Breast epithelium (tissue), 4 donors: ENCODE results near the gene LDLRAD3. TPM values are rescaled to one million over a fixed set of nuclear protein-coding genes. Genes with fewer than 3 reads are reported as not detected.

ENCODE experiments used
- DNase-seq, 2 donors: peaks; one replicate each; pipeline ENCODE4 v3.0.0-alpha.2; 2019; ENCODE audit warnings: low spot score in 2 of 2
- H3K27ac ChIP-seq, 2 donors: fragments of 200-600 bp; sonication (generic) in 1 of 2; one replicate each; pipeline ENCODE4 v1.5.1; 2016 to 2019; ENCODE audit warnings: mild to moderate bottlenecking in 1 of 2
- H3K27me3 ChIP-seq, 2 donors: fragments of 200-600 bp; sonication (generic) in 1 of 2; one replicate each; pipeline versions ENCODE4 v1.5.1 to v1.6.0; 2017 to 2019; ENCODE audit warnings: control low read depth in 1 of 2, mild to moderate bottlenecking in 1 of 2
- H3K36me3 ChIP-seq: fragments of 200-600 bp; one replicate; pipeline ENCODE4 v1.5.1; 2019
- H3K4me1 ChIP-seq, 2 donors: fragments of 200-600 bp; sonication (generic); one replicate each; pipeline ENCODE4 v1.5.1; 2016 to 2019; ENCODE audit warnings: control low read depth in 1 of 2
- H3K4me3 ChIP-seq, 3 donors: fragments of 200-600 bp; sonication (generic); 1 replicate in 2 of 3; 2 replicates in 1 of 3; pipeline ENCODE4 v1.5.1; 2016 to 2019; ENCODE audit warnings: mild to moderate bottlenecking in 3 of 3, moderate library complexity in 2 of 3
- H3K9me3 ChIP-seq, 2 donors: fragments of 200-600 bp; sonication (generic) in 1 of 2; one replicate each; pipeline ENCODE4 v1.5.1; 2016 to 2019; ENCODE audit warnings: control low read depth in 1 of 2
- POLR2A ChIP-seq: fragments of 450-650 bp; IDR thresholded peaks from one replicate; pipeline ENCODE4 v1.6.1; 2016; ENCODE audit warnings: antibody characterized with exemption, mild to moderate bottlenecking, moderate library complexity
- POLR2AphosphoS5 ChIP-seq, 3 donors: sonication (generic); formaldehyde crosslinking; IDR thresholded peaks; one replicate each; pipeline ENCODE4 v1.6.1; 2017; ENCODE audit warnings: antibody characterized with exemption in 3 of 3
- intact Hi-C: fragments of 100-400 bp; cut with DNase I; formaldehyde crosslinking; loops from one replicate; pipeline ENCODE4 v1.15.1; 2023; ENCODE audit warnings: low total_unique reads
- total RNA-seq, 3 donors: library from RNA; depleted of rRNA; stranded (reverse); fragments of >200 nt; gene quantifications; one replicate each; pipeline ENCODE4 v1.1.0, GENCODE V29; 2016
- TF ChIP-seq, protein P1 (sequence below), 3 donors: fragments of 450-650 bp; IDR thresholded peaks; one replicate each; pipeline ENCODE4 v1.5.1; 2016 to 2017; ENCODE audit warnings: antibody characterized with exemption in 3 of 3, mild to moderate bottlenecking in 3 of 3, moderate library complexity in 3 of 3

Gene LDLRAD3
- total RNA-seq, 3 donors from 2014 or later, result 20.3 to 45.4 (median 40.6) TPM

DNA sequence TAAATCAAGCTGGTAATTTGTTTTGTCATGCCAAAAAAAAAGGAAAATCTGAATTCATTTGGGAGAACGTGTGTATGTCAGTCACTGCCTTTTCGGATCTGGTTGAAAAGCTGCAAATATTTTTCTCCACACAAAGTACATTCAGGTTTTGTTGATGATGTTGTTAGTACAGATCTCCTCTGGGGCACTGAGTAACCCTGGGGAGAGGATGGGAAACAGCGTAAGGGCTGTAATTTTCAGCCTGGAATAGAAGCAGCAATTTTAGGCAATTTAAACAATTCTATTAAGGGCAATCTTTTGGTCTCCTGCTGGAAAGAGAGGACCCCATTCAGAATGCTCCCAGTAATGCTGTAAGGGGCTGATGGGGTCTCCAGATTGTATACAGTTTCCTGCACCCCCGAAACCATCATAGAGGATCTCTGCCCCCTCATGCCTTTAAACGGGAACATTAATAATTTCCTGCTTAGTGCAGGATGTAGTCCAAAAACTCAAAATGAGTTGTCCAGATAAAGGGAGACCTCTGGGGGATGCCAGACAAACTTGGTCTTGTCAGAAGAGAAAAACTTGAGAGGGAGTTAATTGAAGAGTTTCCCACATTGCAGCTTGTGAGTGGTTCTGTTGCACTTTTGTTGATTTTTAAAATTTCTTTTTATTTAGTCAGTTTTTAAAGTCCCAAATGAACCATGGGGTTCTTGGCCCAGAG, 213.1 kb downstream of the LDLRAD3 start:
- TF ChIP-seq POLR2A, result no peak
- TF ChIP-seq, protein P1, sequence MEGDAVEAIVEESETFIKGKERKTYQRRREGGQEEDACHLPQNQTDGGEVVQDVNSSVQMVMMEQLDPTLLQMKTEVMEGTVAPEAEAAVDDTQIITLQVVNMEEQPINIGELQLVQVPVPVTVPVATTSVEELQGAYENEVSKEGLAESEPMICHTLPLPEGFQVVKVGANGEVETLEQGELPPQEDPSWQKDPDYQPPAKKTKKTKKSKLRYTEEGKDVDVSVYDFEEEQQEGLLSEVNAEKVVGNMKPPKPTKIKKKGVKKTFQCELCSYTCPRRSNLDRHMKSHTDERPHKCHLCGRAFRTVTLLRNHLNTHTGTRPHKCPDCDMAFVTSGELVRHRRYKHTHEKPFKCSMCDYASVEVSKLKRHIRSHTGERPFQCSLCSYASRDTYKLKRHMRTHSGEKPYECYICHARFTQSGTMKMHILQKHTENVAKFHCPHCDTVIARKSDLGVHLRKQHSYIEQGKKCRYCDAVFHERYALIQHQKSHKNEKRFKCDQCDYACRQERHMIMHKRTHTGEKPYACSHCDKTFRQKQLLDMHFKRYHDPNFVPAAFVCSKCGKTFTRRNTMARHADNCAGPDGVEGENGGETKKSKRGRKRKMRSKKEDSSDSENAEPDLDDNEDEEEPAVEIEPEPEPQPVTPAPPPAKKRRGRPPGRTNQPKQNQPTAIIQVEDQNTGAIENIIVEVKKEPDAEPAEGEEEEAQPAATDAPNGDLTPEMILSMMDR (IDR thresholded peaks at IDR 0.05), result no peak
- TF ChIP-seq POLR2AphosphoS5 (IDR thresholded peaks at IDR 0.05), result no peak
- Histone ChIP-seq H3K4me1 (no peaks in the 10 kb centered on the region), H3K9me3 (no peaks in the 10 kb centered on the region), H3K36me3 (no peaks in the 10 kb centered on the region), H3K4me3 (no peak overlapping the region), H3K27me3 (no peaks in the 10 kb centered on the region), H3K27ac (peak overlapping the region in 1 of 2 donors; percentile 56)
- intact Hi-C loops, result loop anchor here (10.0 kb wide), 1 partner anchor 1082 kb away; no protein-coding TSS in a partner anchor
- DNase-seq, result no peak

DNA sequence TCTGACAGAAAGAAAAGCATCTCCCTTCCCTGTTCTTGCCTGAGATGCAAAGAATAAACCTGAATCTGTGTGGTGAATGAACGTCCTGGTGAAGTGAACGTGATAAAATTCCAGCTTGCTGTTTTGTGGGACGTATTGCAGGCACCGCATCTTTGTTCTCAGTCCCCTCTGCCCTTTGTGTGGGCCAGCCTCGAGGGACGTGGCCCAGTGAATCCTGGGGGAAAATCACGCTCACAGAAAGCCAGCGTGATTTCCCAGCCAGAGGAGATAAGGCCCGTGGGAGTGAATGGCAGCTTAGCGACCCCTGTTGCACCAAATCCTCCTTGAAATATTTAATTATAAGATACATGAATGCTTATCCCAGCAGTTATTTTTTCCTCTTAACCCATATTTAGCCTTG, 216.2 kb downstream of the LDLRAD3 start:
- Histone ChIP-seq H3K36me3 (no peaks in the 10 kb centered on the region), H3K4me3 (no peak overlapping the region), H3K27me3 (no peaks in the 10 kb centered on the region), H3K9me3 (no peaks in the 10 kb centered on the region), H3K27ac (no peak overlapping the region), H3K4me1 (no peaks in the 10 kb centered on the region)
- TF ChIP-seq POLR2A, result no peak
- TF ChIP-seq POLR2AphosphoS5 (IDR thresholded peaks at IDR 0.05), result no peak
- TF ChIP-seq, protein P1 (IDR thresholded peaks at IDR 0.05), result no peak
- intact Hi-C loops, result no loop called here
- no peak for DNase-seq

DNA sequence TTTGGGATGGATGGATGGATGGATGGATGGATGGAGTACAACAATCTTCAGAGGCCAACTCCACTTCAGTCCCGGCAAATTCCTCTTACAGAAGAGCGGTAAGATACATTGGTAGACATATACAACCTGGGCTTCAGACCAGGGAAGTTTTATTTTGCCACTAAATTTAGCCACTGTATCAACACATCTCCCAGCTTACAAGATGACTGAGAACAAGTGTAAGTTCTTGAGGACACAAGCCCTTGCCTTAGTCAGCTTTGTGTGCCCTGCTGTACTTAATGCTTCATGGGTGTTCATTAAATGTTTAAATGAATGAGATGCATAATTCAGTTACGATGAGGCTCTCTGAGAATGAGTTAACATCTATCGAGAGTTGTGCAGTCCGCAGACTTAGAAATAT, 217.7 kb downstream of the LDLRAD3 start:
- intact Hi-C loops, result no loop called here
- Histone ChIP-seq H3K36me3 (no peaks in the 10 kb centered on the region), H3K4me3 (no peak overlapping the region), H3K27me3 (no peaks in the 10 kb centered on the region), H3K4me1 (no peaks in the 10 kb centered on the region), H3K9me3 (no peaks in the 10 kb centered on the region), H3K27ac (no peak overlapping the region)
- TF ChIP-seq, protein P1 (IDR thresholded peaks at IDR 0.05), result no peak
- no peak for TF ChIP-seq POLR2AphosphoS5 (IDR thresholded peaks at IDR 0.05)
- TF ChIP-seq POLR2A, result no peak
- DNase-seq, result no peak

DNA sequence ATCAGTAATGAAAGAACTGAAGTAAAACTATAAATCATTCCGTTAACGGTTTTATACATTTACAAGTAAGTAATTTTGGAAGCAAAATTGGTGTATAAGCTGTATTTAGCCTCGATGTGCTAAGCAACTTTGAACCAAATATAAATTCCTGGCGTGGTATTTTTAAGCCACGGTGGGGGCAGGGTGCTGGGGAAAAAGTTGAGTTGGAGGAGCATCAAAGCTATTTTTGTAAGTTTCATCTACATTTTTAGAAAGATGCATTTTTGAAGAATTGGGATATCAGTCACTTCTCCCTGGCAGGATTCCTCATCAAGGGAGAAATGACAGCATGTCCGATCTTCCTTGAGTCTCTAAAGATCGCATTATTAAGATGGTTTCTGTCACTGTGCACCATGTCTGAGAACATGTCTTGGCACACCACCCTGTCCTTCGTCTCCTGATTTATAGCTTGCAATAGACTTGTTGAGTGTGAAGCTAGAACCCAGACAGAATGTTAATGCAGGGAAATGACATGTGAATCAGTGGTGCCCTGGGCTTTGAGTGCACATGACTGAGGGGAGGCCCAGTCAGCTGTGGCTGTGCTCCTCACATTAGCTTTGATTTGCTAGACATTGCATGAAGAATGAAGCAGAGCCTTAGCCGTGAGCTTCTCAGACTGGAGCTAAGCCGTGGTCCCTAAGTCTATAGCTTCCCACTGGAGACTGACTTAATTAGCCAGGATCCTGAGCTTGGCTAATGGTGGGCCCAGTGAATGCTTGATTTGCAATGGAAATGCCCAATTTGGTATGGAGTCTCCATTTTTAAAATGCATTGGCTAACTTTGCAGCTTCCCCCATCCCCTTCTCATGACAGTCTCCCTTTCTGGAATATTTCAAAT, 218.4 kb downstream of the LDLRAD3 start:
- intact Hi-C loops, result no loop called here
- Histone ChIP-seq H3K4me1 (no peaks in the 10 kb centered on the region), H3K27ac (no peak overlapping the region), H3K36me3 (no peaks in the 10 kb centered on the region), H3K4me3 (no peak overlapping the region), H3K9me3 (no peaks in the 10 kb centered on the region), H3K27me3 (no peaks in the 10 kb centered on the region)
- DNase-seq, result no peak
- TF ChIP-seq POLR2A (no peak), POLR2AphosphoS5 (IDR thresholded peaks at IDR 0.05) (no peak)
- TF ChIP-seq, protein P1 (IDR thresholded peaks at IDR 0.05), result no peak

DNA sequence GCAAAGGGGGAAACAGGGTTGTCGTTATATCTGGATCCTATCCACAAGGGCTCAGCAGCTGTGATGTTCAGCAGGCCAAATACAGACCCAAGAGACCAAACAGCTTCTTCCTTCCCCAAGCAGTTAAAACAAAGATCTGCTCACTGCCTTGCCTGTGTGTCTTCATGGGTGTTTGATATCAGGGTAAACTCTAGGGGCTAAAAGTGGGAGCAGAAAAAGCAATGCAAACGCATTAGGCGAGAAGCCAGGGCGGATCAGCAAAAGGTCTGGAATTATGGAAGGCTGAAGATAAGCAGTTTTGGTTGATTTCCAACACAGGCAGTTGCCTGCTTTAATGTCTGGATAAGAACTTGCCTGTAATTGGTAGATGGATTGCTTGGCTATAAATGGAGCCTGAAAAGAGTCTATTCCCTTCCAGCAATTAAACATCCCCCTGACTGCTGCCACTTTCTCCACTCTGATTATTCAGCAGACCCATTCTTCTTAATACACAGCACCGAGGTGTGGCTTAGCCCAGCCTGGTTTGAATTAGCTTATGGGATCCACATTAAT, 219.1 kb downstream of the LDLRAD3 start:
- Histone ChIP-seq H3K36me3 (no peaks in the 10 kb centered on the region), H3K9me3 (no peaks in the 10 kb centered on the region), H3K4me1 (no peaks in the 10 kb centered on the region), H3K27me3 (no peaks in the 10 kb centered on the region), H3K27ac (no peak overlapping the region), H3K4me3 (no peak overlapping the region)
- intact Hi-C loops, result no loop called here
- DNase-seq, result no peak
- TF ChIP-seq, protein P1 (IDR thresholded peaks at IDR 0.05), result no peak
- no peak for TF ChIP-seq POLR2A
